Urinary bladder (tissue), 4 donors: ENCODE results near the gene CSTB. TPM values are rescaled to one million over a fixed set of nuclear protein-coding genes. Genes with fewer than 3 reads are reported as not detected.

ENCODE experiments used
- DNase-seq: peaks from one replicate; pipeline ENCODE4 v3.0.0-alpha.2; 2015; ENCODE audit errors: extremely low spot score
- H3K27ac ChIP-seq: one replicate; pipeline ENCODE4 v1.5.1; 2013; ENCODE audit warnings: low read depth, mild to moderate bottlenecking, moderate library complexity
- H3K36me3 ChIP-seq: one replicate; pipeline ENCODE4 v1.6.1; 2013; ENCODE audit warnings: mild to moderate bottlenecking, moderate library complexity; ENCODE audit not compliant: insufficient read depth
- H3K4me1 ChIP-seq: one replicate; pipeline ENCODE4 v1.6.1; 2013; ENCODE audit warnings: mild to moderate bottlenecking, moderate library complexity; ENCODE audit not compliant: insufficient read depth
- H3K4me3 ChIP-seq: one replicate; pipeline ENCODE4 v1.5.1; 2013; ENCODE audit warnings: low read depth, low read length
- WGBS: extraction: QIAGEN DNeasy Blood & Tissue Kit; methylation state at CpG from one replicate; pipeline ENCODE4 v1.1.7; 2013; 5-methylcytosine and 5-hydroxymethylcytosine counted together
- polyA plus RNA-seq: library from polyadenylated mRNA; stranded (reverse); fragments of 200-250 nt; gene quantifications from one replicate; pipeline ENCODE4 v1.2.3, GENCODE V29; 2013
- total RNA-seq: library from RNA; depleted of rRNA; stranded (reverse); fragments of >200 nt; gene quantifications from one replicate; pipeline ENCODE4 v1.2.3, GENCODE V29; 2014
- donor health status: healthy with polysubstance abuse.
- donor health status: healthy.

Gene CSTB
- total and polyA plus RNA-seq, 2 donors: 11.0 to 91.8 TPM

GRCh38 chr21:43750339-43751033, 25.6 kb downstream of the CSTB start:
- Histone ChIP-seq H3K27ac (no peak overlapping the region), H3K4me1 (no peaks in the 10 kb centered on the region), H3K36me3 (no peaks in the 10 kb centered on the region), H3K4me3 (no peak overlapping the region)
- no peak for DNase-seq
- 89% methylated on average over 28 of the region's 28 CpGs for WGBS

DNA sequence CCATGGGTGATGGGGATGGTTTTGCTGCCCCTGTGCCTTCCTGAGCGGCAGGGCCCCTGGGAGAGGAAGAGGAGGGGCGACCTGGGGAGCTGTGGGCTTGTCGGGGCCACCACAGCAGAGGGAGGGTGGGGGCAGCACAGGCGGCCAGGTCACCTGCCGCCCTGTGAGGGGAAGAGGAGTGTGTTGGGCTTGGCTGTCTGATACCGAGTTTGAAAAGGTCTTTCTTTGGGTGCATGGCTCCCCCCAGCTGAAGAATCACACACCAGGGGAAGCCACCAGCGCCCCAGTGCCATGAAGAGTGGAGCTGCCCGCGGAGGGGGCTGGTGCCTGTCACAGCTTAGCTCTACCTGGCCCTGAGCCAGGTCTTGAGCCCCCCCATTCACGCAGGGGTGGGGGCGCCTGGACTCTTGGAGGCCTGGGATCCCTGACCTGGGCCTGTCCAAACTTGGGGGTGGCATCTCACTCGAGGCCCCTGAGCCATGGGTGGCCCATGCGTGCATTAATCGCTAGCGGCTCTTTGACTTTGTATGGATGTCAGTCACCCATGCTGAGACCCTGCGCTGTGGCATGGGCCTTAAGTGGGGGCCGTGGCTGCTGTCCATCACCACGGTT, 26.4 kb downstream of the CSTB start:
- H3K4me3 ChIP-seq: no peak overlapping the region
- no peak overlapping the region for H3K27ac ChIP-seq
- no peaks in the 10 kb centered on the region for H3K4me1 ChIP-seq
- no peak for DNase-seq
- WGBS: 84% methylated on average over 18 of the region's 18 CpGs
- no peaks in the 10 kb centered on the region for H3K36me3 ChIP-seq

DNA sequence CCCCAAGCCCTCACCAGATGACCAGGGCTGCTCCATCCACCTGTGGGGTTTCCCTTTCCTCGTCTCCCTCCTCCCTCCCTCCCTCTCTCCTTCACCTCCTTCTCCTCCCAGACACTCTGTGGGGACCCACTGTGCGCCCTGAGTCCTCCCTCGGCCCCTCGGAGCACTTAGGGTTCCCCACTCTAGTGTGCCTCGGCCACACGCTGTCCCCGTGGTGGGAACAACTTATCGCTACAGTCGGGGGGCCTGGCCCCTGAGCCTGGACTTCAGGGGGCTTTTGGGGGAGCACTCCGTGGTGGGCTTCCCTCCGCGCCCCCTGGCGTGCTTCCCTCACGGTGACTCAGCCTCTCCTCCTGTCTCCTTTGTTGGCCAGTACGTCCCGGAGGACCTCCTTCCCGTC, 27.5 kb downstream of the CSTB start:
- DNase-seq: no peak
- H3K36me3 ChIP-seq: no peaks in the 10 kb centered on the region
- no peaks in the 10 kb centered on the region for H3K4me1 ChIP-seq
- 94% methylated on average over 17 of the region's 17 CpGs for WGBS
- H3K4me3 ChIP-seq: no peak overlapping the region
- no peak overlapping the region for H3K27ac ChIP-seq

- WGBS: 92% methylated on average over 16 of the region's 16 CpGs
- H3K36me3 ChIP-seq: no peaks in the 10 kb centered on the region
- no peak for DNase-seq
- no peak overlapping the region for H3K27ac ChIP-seq
- H3K4me1 ChIP-seq: no peaks in the 10 kb centered on the region
- no peak overlapping the region for H3K4me3 ChIP-seq
Measured at GRCh38 chr21:43745772-43746517, 30.2 kb downstream of the CSTB start.

GRCh38 chr21:43744725-43745124, 31.4 kb downstream of the CSTB start:
- WGBS: 96% methylated on average over 18 of the region's 18 CpGs
- no peaks in the 10 kb centered on the region for H3K36me3 ChIP-seq
- no peak overlapping the region for H3K4me3 ChIP-seq
- DNase-seq: no peak
- no peaks in the 10 kb centered on the region for H3K4me1 ChIP-seq
- no peak overlapping the region for H3K27ac ChIP-seq

DNA sequence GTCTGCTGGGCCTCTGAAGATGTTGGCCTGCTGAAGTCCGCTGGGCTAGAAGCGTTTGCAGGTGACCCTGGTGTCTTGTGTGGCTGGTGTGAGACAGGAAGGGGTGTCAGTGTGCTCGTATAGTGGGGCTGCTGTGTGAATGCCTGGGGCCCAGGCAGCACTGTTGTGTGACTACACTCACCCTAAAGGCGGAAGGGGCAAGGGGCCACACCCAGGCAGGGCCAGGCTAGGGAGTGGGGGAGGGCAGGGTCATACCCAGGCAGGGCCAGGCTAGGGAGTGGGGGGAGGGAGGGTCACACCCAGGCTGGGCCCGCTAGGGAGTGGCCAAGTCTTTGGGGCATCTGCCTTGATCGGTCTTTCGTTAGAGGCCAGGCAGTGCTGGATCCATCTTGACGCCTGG, 32.2 kb downstream of the CSTB start:
- no peaks in the 10 kb centered on the region for H3K36me3 ChIP-seq
- H3K27ac ChIP-seq: no peak overlapping the region
- 92% methylated on average over 8 of the region's 8 CpGs for WGBS
- H3K4me1 ChIP-seq: no peaks in the 10 kb centered on the region
- H3K4me3 ChIP-seq: no peak overlapping the region
- no peak for DNase-seq

GRCh38 chr21:43741423-43742096, 34.5 kb downstream of the CSTB start:
- no peaks in the 10 kb centered on the region for H3K36me3 ChIP-seq
- WGBS: 49% methylated on average over 28 of the region's 28 CpGs

DNA sequence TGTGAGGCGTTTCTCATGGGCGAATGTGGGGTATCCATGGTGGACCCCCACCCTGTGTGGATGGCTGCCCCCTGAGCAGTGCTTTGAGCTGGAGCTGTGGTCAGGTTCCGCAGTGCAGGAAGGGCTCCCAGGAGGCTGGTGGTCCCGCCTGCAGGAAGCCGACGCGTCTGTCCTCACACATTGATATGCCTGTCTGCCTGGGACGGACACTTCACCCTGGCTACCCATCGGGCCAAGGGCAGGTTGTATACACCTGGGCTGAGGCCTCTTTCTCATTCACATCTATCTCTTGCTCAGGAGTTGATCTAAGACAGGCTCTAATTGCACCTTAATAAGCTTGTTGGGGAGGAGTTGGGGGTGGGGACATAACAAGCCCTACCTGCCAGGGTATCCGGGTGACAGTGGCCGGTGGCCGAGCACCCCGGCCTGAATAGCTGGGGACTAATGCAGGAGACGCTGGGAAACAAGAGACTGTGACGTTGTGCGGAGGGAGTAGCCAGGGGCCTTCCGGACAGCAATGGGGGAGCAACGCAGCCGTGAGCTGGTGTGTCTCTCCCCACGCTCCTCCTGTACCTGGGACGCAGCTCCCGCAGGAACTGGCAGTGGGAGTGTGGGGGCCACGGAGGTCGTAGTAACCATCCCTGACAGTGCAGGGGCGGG, 35.5 kb downstream of the CSTB start:
- Histone ChIP-seq H3K27ac (no peak overlapping the region), H3K36me3 (no peaks in the 10 kb centered on the region), H3K4me3 (no peak overlapping the region), H3K4me1 (no peaks in the 10 kb centered on the region)
- WGBS: 34% methylated on average over 25 of the region's 25 CpGs
- no peak for DNase-seq

More at GRCh38 chr21:43741423-43742096, 34.5 kb downstream of the CSTB start:
- DNase-seq: no peak
- H3K27ac ChIP-seq: no peak overlapping the region
- no peak overlapping the region for H3K4me3 ChIP-seq
- H3K4me1 ChIP-seq: no peaks in the 10 kb centered on the region

DNA sequence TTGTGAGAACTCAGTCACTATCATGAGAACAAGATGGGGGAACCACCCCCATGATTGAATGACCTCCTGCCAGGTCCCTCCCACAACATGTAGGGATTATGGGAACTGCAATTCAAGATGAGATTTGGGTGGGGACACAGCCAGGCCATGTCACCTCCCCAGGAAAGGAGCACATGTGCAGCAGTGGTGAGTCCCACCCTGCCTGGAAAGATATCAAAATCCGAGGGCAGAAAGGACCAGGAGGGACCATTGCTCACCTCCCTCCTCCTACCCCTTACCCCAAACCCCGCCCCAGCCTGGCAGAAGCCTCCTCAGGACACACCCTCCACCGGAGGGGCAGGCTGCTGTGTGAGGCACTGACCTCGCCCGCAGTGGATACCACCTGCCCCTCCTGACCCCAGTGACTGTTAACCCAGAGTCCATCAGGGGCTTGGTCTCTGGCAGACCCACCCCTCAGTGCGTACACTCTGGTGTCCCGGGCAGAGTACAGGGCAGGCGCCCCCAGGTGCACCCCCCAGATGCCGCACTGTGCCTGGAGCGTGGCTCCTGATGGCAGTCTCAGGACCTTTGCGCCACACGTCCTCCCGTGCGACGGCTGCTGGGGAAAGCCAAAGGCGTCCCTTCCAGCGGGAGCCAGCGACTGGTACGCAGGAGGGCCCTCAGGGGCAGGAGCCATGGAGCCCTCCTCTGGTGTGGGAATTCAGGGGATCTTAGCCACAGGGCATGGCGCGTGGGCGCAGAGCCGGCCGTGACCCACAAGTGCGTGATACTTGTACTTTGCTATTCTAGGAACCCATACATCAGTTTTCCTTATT, 36.3 kb downstream of the CSTB start:
- Histone ChIP-seq H3K36me3 (no peaks in the 10 kb centered on the region), H3K27ac (no peak overlapping the region), H3K4me1 (no peaks in the 10 kb centered on the region), H3K4me3 (no peak overlapping the region)
- WGBS: 90% methylated on average over 25 of the region's 25 CpGs
- no peak for DNase-seq

- Histone ChIP-seq H3K36me3 (no peaks in the 10 kb centered on the region), H3K27ac (no peak overlapping the region), H3K4me1 (no peaks in the 10 kb centered on the region), H3K4me3 (no peak overlapping the region)
- DNase-seq: no peak
- 90% methylated on average over 35 of the region's 35 CpGs for WGBS
Measured at GRCh38 chr21:43737158-43737950, 38.8 kb downstream of the CSTB start.

- Histone ChIP-seq H3K27ac (no peak overlapping the region), H3K36me3 (no peaks in the 10 kb centered on the region), H3K4me1 (no peaks in the 10 kb centered on the region), H3K4me3 (no peak overlapping the region)
- WGBS: 93% methylated on average over 25 of the region's 25 CpGs
- no peak for DNase-seq
Measured at GRCh38 chr21:43736224-43736883, 39.8 kb downstream of the CSTB start.
